Keratinocyte (primary cell): ENCODE measurements around the gene ZNF438.

Experiments used
- CTCF ChIP-seq, 3 experiments: IDR thresholded peaks in 1 of 3; conservative IDR thresholded peaks in 1 of 3; optimal IDR thresholded peaks in 1 of 3; 2 replicates in 2 of 3; 3 replicates in 1 of 3; pipeline versions ENCODE3 to v1.5.1; 2011; ENCODE audit warnings: low read length in 3 of 3, mild to moderate bottlenecking in 3 of 3, moderate library complexity in 2 of 3, control low read depth in 1 of 3, inconsistent platforms in 1 of 3; ENCODE audit not compliant: insufficient read depth in 2 of 3; ENCODE audit errors: extremely low read depth in 1 of 3
- EZH2 ChIP-seq: IDR thresholded peaks from one replicate; pipeline ENCODE4 v1.6.1; 2012; ENCODE audit warnings: inconsistent platforms, mild to moderate bottlenecking, low read length, moderate library complexity

GRCh38 chr10:30803058-30803457 lies 228.6 kb downstream of the ZNF438 start:
- no peak for TF ChIP-seq CTCF (optimal IDR thresholded peaks at IDR 0.05 in 1 of 3, IDR thresholded peaks at IDR 0.05 in 1 of 3, conservative IDR thresholded peaks at IDR 0.05 in 1 of 3; ENCODE audit: extremely low read depth in 1 of 3, insufficient read depth in 2 of 3, low read length in 3 of 3)
- TF ChIP-seq EZH2 = no peak
